Measurements from ENCODE around the gene FGF12. TPM values are rescaled to one million over a fixed set of nuclear protein-coding genes. Genes with fewer than 3 reads are reported as not detected.
A peak's percentile ranks its signal among the peaks of the same experiment; 100 is the strongest.

Gene FGF12
- total and polyA plus RNA-seq, 2 of the 13 experiments (the other 11 are each of a cell fraction or from before 2014, with no cell fraction given): 0.07 TPM; not detected in 1

DNA sequence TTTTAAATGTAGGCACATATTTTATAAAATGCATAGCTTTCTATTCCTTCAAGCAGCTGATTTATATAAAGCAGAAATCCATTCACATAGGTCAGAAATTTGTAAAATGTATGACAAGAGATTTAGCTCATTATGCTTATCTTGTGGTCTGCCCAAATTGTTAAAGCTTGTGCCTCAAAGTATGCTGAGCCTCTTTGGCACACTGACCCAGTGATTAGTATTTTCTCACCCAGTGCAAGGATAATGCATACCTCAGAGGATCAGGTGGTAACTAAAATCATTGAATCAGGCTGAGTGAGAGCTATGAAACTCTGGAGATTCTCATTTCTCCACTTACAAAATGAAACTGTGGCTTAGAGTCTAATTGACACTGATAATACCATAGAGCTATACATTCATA lies 533.3 kb downstream of the FGF12 start (continued):
- TF ChIP-seq, protein P1, sequence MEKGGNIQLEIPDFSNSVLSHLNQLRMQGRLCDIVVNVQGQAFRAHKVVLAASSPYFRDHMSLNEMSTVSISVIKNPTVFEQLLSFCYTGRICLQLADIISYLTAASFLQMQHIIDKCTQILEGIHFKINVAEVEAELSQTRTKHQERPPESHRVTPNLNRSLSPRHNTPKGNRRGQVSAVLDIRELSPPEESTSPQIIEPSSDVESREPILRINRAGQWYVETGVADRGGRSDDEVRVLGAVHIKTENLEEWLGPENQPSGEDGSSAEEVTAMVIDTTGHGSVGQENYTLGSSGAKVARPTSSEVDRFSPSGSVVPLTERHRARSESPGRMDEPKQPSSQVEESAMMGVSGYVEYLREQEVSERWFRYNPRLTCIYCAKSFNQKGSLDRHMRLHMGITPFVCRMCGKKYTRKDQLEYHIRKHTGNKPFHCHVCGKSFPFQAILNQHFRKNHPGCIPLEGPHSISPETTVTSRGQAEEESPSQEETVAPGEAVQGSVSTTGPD (CRISPR knock-in tag; IDR thresholded peaks at IDR 0.05): no peak
- TF ChIP-seq KDM1A (CRISPR knock-in tag; IDR thresholded peaks at IDR 0.05) (no peak), ZNF552 (CRISPR knock-in tag; IDR thresholded peaks at IDR 0.05; ENCODE audit: borderline replicate concordance) (no peak)

DNA sequence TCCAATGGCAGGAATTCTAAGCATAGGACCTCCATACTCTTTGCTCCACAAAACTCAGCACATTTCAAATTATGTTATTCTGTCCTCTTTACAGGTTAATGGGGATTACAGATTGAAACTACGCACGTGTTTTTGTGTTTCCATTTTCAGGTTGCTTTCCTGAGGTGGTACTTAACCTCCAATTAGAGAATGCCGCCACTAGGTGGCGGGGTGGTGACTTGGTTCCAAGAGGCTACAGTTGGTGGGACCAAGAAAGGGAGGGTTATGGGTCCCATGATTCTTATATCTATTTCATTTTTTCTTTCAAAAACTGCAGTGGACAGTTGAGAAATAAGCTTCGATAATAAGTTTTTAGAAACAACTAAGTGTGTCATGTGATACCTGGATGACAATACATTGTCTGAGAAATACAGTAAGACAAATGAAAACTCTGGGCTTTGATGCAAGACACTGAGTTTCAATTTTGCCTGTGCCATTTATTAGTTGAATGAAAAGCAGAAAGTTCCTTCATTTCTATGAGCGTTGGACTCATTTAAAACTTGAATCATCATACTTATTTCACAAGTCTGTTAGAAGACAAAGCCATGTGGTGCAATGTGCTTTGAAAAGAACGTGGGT lies 539.0 kb downstream of the FGF12 start:
- Histone ChIP-seq H3K27me3 (ENCODE audit: control insufficient read depth in 1 of 2, insufficient read depth in 2 of 2, low read length in 2 of 2) (no peaks in the 10 kb centered on the region; a peak in 1 of 5 replicates), H3K9ac (ENCODE audit: insufficient read depth, low read depth, low read length) (no peak overlapping the region), H3K79me2 (ENCODE audit: insufficient read depth, low read length) (no peaks in the 10 kb centered on the region), H4K20me1 (ENCODE audit: insufficient read depth, low read length) (no peaks in the 10 kb centered on the region), H3K36me3 (replicated peaks in 1 of 2; ENCODE audit: control insufficient read depth in 1 of 2, insufficient read depth in 2 of 2, low read length in 2 of 2) (no peaks in the 10 kb centered on the region), H3K4me3 (replicated peaks in 1 of 3; ENCODE audit: insufficient read depth in 1 of 3, low read depth in 2 of 3, low read length in 3 of 3) (no peak overlapping the region), H3K27ac (ENCODE audit: extremely low read length, insufficient read depth, low read length) (no peak overlapping the region), H3K4me1 (ENCODE audit: insufficient read depth, low read length) (no peaks in the 10 kb centered on the region), H2AFZ (ENCODE audit: low read length) (no peak overlapping the region), H3K4me2 (ENCODE audit: low read depth, low read length) (no peak overlapping the region), H3K9me3 (ENCODE audit: low read length) (no peaks in the 10 kb centered on the region)
- POLR2A ChIA-PET: no interaction called here
- BruUV-seq (replicated peaks): no TSS peak
- peak; percentile 89 for ATAC-seq
- CTCF ChIA-PET (ENCODE audit: low intra/inter-chr PET ratio, low total read pairs): interaction anchor here (1.0 to 1.5 kb wide), 2 partner anchors 235 to 256 kb away, joined by 5 to 22 read pairs; no protein-coding TSS in a partner anchor
- FAIRE-seq: peak; percentile 76
- DNase-seq (ENCODE audit: low spot score): peak; percentile 33
- WGBS (ENCODE audit: low lambda C conversion rate): 4% methylated on average over 7 of the region's 7 CpGs
- intact Hi-C loops (cut with micrococcal nuclease; ENCODE audit: unreplicated experiment) (loop anchor here (1.0 kb wide), 2 partner anchors 235 to 256 kb away; no protein-coding TSS in a partner anchor), in situ Hi-C loops (cut with HindIII; ENCODE audit: extremely low pct_ligation_motif_present, low pct_unique_long_range_greater_than_20kb) (loop anchor here (5.0 kb wide), 1 partner anchor 254 kb away; no protein-coding TSS in a partner anchor)
- TF ChIP-seq ZNF382 (CRISPR knock-in tag; IDR thresholded peaks at IDR 0.05; ENCODE audit: borderline replicate concordance): no peak
- 0 out of 2 replicates have a peak, but pooled peaks have one; percentile 50 for TF ChIP-seq MIXL1 (CRISPR knock-in tag; IDR thresholded peaks at IDR 0.05)
- no peak for TF ChIP-seq NFIC (IDR thresholded peaks at IDR 0.05; ENCODE audit: low read length)
- TF ChIP-seq, protein P2, sequence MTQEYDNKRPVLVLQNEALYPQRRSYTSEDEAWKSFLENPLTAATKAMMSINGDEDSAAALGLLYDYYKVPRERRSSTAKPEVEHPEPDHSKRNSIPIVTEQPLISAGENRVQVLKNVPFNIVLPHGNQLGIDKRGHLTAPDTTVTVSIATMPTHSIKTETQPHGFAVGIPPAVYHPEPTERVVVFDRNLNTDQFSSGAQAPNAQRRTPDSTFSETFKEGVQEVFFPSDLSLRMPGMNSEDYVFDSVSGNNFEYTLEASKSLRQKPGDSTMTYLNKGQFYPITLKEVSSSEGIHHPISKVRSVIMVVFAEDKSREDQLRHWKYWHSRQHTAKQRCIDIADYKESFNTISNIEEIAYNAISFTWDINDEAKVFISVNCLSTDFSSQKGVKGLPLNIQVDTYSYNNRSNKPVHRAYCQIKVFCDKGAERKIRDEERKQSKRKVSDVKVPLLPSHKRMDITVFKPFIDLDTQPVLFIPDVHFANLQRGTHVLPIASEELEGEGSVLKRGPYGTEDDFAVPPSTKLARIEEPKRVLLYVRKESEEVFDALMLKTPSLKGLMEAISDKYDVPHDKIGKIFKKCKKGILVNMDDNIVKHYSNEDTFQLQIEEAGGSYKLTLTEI (CRISPR knock-in tag; conservative IDR thresholded peaks at IDR 0.05): no peak
- TF ChIP-seq, protein P3, sequence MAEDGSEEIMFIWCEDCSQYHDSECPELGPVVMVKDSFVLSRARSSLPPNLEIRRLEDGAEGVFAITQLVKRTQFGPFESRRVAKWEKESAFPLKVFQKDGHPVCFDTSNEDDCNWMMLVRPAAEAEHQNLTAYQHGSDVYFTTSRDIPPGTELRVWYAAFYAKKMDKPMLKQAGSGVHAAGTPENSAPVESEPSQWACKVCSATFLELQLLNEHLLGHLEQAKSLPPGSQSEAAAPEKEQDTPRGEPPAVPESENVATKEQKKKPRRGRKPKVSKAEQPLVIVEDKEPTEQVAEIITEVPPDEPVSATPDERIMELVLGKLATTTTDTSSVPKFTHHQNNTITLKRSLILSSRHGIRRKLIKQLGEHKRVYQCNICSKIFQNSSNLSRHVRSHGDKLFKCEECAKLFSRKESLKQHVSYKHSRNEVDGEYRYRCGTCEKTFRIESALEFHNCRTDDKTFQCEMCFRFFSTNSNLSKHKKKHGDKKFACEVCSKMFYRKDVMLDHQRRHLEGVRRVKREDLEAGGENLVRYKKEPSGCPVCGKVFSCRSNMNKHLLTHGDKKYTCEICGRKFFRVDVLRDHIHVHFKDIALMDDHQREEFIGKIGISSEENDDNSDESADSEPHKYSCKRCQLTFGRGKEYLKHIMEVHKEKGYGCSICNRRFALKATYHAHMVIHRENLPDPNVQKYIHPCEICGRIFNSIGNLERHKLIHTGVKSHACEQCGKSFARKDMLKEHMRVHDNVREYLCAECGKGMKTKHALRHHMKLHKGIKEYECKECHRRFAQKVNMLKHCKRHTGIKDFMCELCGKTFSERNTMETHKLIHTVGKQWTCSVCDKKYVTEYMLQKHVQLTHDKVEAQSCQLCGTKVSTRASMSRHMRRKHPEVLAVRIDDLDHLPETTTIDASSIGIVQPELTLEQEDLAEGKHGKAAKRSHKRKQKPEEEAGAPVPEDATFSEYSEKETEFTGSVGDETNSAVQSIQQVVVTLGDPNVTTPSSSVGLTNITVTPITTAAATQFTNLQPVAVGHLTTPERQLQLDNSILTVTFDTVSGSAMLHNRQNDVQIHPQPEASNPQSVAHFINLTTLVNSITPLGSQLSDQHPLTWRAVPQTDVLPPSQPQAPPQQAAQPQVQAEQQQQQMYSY (CRISPR knock-in tag; IDR thresholded peaks at IDR 0.05): no peak
- no peak for TF ChIP-seq EZH2 (conservative IDR thresholded peaks at IDR 0.05; ENCODE audit: low read depth, low read length)
- no peak for TF ChIP-seq ZNF121 (CRISPR knock-in tag; IDR thresholded peaks at IDR 0.05)
- TF ChIP-seq, protein P4, sequence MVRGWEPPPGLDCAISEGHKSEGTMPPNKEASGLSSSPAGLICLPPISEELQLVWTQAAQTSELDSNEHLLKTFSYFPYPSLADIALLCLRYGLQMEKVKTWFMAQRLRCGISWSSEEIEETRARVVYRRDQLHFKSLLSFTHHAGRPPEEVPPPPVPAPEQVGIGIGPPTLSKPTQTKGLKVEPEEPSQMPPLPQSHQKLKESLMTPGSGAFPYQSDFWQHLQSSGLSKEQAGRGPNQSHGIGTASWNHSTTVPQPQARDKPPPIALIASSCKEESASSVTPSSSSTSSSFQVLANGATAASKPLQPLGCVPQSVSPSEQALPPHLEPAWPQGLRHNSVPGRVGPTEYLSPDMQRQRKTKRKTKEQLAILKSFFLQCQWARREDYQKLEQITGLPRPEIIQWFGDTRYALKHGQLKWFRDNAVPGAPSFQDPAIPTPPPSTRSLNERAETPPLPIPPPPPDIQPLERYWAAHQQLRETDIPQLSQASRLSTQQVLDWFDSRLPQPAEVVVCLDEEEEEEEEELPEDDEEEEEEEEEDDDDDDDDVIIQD (CRISPR knock-in tag; IDR thresholded peaks at IDR 0.05; ENCODE audit: low read depth): no peak
- TF ChIP-seq, protein P5, sequence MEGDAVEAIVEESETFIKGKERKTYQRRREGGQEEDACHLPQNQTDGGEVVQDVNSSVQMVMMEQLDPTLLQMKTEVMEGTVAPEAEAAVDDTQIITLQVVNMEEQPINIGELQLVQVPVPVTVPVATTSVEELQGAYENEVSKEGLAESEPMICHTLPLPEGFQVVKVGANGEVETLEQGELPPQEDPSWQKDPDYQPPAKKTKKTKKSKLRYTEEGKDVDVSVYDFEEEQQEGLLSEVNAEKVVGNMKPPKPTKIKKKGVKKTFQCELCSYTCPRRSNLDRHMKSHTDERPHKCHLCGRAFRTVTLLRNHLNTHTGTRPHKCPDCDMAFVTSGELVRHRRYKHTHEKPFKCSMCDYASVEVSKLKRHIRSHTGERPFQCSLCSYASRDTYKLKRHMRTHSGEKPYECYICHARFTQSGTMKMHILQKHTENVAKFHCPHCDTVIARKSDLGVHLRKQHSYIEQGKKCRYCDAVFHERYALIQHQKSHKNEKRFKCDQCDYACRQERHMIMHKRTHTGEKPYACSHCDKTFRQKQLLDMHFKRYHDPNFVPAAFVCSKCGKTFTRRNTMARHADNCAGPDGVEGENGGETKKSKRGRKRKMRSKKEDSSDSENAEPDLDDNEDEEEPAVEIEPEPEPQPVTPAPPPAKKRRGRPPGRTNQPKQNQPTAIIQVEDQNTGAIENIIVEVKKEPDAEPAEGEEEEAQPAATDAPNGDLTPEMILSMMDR (CRISPR knock-in tag; IDR thresholded peaks at IDR 0.05): peak; percentile 74

Data from HepG2 (cell line).